Left lung (tissue), 10 donors: ENCODE data around the gene C9orf43. TPM values are rescaled to one million over a fixed set of nuclear protein-coding genes. Genes with fewer than 3 reads are reported as not detected.

Experiments
- ATAC-seq: fragments of 200-7000 bp; cut with Tn5 transposase; one replicate; pipeline ENCODE4 v1.9.1; 2020; ENCODE audit warnings: moderate library complexity
- DNase-seq, 4 donors: peaks; one replicate each; pipeline ENCODE4 v3.0.0-alpha.2; 2013 to 2020
- H3K27ac ChIP-seq, 2 donors: fragments of 200-600 bp; sonication (generic) in 1 of 2; one replicate each; pipeline versions ENCODE4 v1.5.0 to v1.8.0; 2020 to 2021
- H3K27me3 ChIP-seq, 2 donors: fragments of 200-600 bp; sonication (generic) in 1 of 2; one replicate each; pipeline versions ENCODE4 v1.5.0 to v1.8.0; 2020 to 2021
- H3K36me3 ChIP-seq, 2 donors: fragments of 200-600 bp; sonication (generic) in 1 of 2; one replicate each; pipeline versions ENCODE4 v1.5.0 to v1.8.0; 2020 to 2021
- H3K4me1 ChIP-seq, 2 donors: fragments of 200-600 bp; one replicate each; pipeline ENCODE4 v1.8.0; 2021
- H3K4me3 ChIP-seq, 2 donors: fragments of 200-600 bp; sonication (generic) in 1 of 2; one replicate each; pipeline versions ENCODE4 v1.5.0 to v1.8.0; 2020 to 2021; ENCODE audit warnings: mild to moderate bottlenecking in 1 of 2
- H3K9me3 ChIP-seq, 2 donors: fragments of 200-600 bp; sonication (generic) in 1 of 2; one replicate each; pipeline versions ENCODE4 v1.5.0 to v1.8.0; 2020 to 2021
- intact Hi-C, 2 donors: fragments of 100-400 bp; cut with DNase I; formaldehyde crosslinking; loops; one replicate each; pipeline versions ENCODE4 v1.11.2 to v1.14.2; 2022
- polyA plus RNA-seq, 6 donors: library from polyadenylated mRNA; unstranded; fragments of 120-200 nt; gene quantifications; one replicate each; pipeline ENCODE4 v1.2.1, GENCODE V29; 2013; ENCODE audit not compliant: insufficient read length in 6 of 6
- total RNA-seq, 2 donors: library from RNA; stranded (reverse); fragmentation: NEBNext Ultra II Directional; extraction: Animal tissue kit (Norgen Biotek cat#: 25700); gene quantifications; one replicate each; pipeline ENCODE4 v1.2.1, GENCODE V29; 2021
- TF ChIP-seq, protein P1 (sequence below), 2 donors: fragments of 200-600 bp; sonication (generic) in 1 of 2; IDR thresholded peaks; one replicate each; pipeline versions ENCODE4 v1.5.0 to v1.8.0; 2021; ENCODE audit warnings: antibody characterized with exemption in 2 of 2
- donor health status: DM: no; HTN: yes; CAD: no.
- donor health status: DM: no; HTN: no; CAD: no.

The C9orf43 gene
- total and polyA plus RNA-seq, 8 donors: 0.47 to 1.2 (median 0.74) TPM

DNA sequence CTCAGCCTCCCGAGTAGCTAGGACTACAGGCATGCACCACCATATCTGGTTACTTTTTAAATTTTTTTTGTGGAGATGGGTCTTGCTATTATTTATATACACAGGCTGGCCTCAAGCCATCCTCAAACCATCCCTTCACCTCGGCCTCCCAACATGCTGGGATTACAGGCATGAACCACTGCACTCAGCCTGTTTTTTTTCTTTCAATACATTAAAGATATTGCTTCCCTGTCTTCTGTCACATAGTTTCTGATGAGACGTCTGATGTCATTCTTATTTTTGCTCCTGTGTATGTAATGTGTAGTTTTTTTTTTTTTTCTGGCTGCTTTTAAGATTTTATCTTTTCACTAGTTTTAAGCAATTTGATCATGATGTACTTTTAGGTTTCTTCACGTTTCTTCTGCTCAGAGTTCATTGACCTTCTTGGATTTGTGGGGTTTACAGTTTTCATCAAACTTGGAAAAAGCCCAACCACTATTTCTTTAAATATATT lies 41.6 kb downstream of the C9orf43 start:
- Histone ChIP-seq H3K9me3 (no peaks in the 10 kb centered on the region), H3K36me3 (no peaks in the 10 kb centered on the region), H3K4me3 (no peak overlapping the region), H3K27ac (no peak overlapping the region), H3K27me3 (no peaks in the 10 kb centered on the region), H3K4me1 (peaks cover 13 to 18% of the 10 kb centered on the region in 2 donors)
- TF ChIP-seq, protein P1, sequence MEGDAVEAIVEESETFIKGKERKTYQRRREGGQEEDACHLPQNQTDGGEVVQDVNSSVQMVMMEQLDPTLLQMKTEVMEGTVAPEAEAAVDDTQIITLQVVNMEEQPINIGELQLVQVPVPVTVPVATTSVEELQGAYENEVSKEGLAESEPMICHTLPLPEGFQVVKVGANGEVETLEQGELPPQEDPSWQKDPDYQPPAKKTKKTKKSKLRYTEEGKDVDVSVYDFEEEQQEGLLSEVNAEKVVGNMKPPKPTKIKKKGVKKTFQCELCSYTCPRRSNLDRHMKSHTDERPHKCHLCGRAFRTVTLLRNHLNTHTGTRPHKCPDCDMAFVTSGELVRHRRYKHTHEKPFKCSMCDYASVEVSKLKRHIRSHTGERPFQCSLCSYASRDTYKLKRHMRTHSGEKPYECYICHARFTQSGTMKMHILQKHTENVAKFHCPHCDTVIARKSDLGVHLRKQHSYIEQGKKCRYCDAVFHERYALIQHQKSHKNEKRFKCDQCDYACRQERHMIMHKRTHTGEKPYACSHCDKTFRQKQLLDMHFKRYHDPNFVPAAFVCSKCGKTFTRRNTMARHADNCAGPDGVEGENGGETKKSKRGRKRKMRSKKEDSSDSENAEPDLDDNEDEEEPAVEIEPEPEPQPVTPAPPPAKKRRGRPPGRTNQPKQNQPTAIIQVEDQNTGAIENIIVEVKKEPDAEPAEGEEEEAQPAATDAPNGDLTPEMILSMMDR (IDR thresholded peaks at IDR 0.05): no peak
- no peak for ATAC-seq
- intact Hi-C loops: no loop called here
- DNase-seq: no peak

DNA sequence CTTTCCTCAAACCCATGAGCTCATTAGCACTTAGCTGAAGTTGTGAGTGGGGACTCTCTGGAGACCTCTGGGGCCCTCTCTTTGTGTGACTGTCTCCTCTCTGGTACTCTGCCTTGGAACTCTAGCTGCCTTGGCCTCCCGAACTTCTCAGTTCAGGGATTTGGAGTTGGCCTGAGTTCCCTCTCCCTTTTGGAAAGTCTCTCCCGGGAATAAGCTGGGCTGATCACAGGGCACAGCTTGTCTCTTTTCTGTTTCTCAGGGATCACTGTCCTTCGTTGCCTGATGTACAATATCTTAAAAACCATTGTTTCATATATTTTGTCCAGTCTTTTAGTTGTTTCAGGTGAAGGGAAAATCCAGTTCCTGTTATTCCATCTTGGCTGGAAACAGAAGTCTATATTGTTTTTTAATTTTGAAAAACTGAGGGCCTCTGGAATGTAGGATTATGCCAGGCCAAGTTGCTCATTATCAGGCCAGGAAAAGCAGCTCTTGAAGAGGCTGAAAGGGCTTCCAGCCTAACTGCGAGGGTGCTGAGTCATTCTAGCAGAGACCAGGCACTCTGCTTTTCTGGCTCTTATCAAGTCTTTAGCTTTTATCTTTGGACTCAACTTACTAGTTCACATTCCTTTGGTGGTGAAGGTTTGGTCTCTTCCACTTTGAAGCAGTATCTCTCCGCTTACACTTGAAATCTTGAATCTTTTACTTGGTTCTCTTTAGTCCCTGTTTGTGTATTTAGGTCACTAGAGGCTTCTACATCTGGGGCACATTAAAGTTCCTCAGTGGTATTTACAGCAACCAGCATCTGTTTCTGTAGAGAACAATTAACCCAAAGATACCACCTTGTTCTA lies 44.6 kb downstream of the C9orf43 start:
- Histone ChIP-seq H3K4me1 (peaks cover 13 to 18% of the 10 kb centered on the region in 2 donors), H3K27ac (peak overlapping the region; percentile 77 to 90), H3K9me3 (no peaks in the 10 kb centered on the region), H3K4me3 (no peak overlapping the region), H3K27me3 (no peaks in the 10 kb centered on the region), H3K36me3 (no peaks in the 10 kb centered on the region)
- TF ChIP-seq, protein P1 (IDR thresholded peaks at IDR 0.05): no peak
- DNase-seq (peak in 3 of 4 donors; percentile 28 to 71 (median 57)), ATAC-seq (peak; percentile 94)
- intact Hi-C loops: no loop called here

DNA sequence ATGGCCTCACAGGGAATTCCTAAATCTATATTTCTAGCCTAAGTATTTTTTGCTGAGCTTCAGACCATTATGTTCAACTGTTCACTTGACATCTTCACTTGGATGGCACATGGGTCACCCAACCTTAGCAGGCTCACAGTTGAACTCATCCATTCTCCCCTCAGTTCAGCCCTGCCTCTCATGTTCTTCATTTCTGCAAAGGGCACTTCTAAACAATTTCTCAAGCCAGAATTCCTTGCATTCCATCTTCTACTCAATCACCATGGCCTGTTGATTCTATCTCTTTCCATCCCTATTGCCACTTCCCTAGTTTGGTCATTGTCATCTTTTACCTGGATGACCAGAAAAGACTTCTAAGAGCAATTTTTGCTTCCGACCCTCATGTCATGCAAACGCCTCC lies 45.7 kb downstream of the C9orf43 start:
- no peak for DNase-seq
- TF ChIP-seq, protein P1 (IDR thresholded peaks at IDR 0.05): no peak
- Histone ChIP-seq H3K4me1 (peaks cover 13 to 18% of the 10 kb centered on the region in 2 donors), H3K27me3 (no peaks in the 10 kb centered on the region), H3K36me3 (no peaks in the 10 kb centered on the region), H3K9me3 (no peaks in the 10 kb centered on the region), H3K4me3 (no peak overlapping the region), H3K27ac (peak overlapping the region; percentile 77 to 90)
- intact Hi-C loops: no loop called here
- peak; percentile 59 for ATAC-seq

DNA sequence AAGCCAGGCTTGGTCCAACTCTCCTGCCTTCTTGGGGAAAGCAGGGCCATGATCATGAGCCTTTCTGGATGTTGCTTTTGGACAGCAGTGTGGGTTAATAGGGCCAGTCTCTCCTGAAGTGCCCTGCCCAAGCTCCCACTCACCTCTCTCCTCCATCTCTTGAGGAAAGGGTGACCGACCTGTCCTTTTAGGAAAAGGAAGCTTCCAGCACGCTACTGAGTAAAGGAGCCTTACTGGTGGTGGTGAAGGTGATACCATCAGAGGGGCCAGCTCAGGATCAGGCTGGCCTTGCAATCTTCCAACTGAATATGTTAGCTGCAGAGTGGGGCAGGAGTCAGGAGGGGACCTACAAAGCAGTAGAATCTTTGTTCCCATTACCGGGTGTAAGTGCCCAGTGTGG lies 50.7 kb downstream of the C9orf43 start:
- Histone ChIP-seq H3K36me3 (no peaks in the 10 kb centered on the region), H3K9me3 (no peaks in the 10 kb centered on the region), H3K4me1 (peaks cover 0 to under 1% of the 10 kb centered on the region in 2 donors), H3K4me3 (no peak overlapping the region), H3K27ac (no peak overlapping the region), H3K27me3 (no peaks in the 10 kb centered on the region)
- no peak for DNase-seq
- TF ChIP-seq, protein P1 (IDR thresholded peaks at IDR 0.05): no peak
- intact Hi-C loops: no loop called here
- ATAC-seq: no peak

DNA sequence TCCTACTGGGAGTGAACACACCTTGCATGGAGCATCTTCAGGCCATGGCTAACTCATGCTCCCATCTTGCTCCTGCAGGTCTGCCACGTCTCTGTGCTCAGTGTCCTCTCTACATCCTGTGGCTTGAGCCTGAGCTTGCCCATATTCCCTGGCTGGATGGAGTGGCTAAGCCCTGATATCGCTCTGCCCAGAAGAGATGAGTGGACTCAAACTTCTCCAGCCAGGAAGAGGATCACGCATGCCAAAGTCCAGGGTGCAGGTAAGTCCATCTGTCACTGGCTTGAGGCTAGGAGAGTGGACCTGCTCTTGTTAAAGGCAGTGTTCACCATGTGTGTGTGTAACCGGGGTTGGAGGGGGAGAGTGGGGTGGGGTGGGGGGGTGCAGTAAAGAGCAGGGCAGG lies 51.4 kb downstream of the C9orf43 start:
- no peaks in the 10 kb centered on the region for H3K4me1 ChIP-seq
- no peaks in the 10 kb centered on the region for H3K27me3 ChIP-seq
- intact Hi-C loops: no loop called here
- no peak overlapping the region for H3K27ac ChIP-seq
- no peaks in the 10 kb centered on the region for H3K36me3 ChIP-seq
- no peak overlapping the region for H3K4me3 ChIP-seq
- TF ChIP-seq, protein P1 (IDR thresholded peaks at IDR 0.05): no peak
- ATAC-seq (no peak), DNase-seq (no peak)
- H3K9me3 ChIP-seq: no peaks in the 10 kb centered on the region
